GM12878 (cell line): Measurements from ENCODE around the gene TOE1. TPM values are rescaled to one million over a fixed set of nuclear protein-coding genes. Genes with fewer than 3 reads are reported as not detected.

Source experiments
- E2F8 ChIP-seq: fragments of 450-650 bp; IDR thresholded peaks from 2 replicates; pipeline ENCODE4 v1.6.1; 2018; ENCODE audit warnings: mild to moderate bottlenecking, low read depth, moderate library complexity; ENCODE audit not compliant: partially characterized antibody
- EZH2 ChIP-seq: IDR thresholded peaks from 2 replicates; pipeline ENCODE4 v1.6.1; 2012; ENCODE audit warnings: low read depth, mild to moderate bottlenecking, control low read depth, inconsistent platforms, low read length, borderline replicate concordance; ENCODE audit not compliant: control insufficient read depth
- MTA2 ChIP-seq: fragments of 450-650 bp; IDR thresholded peaks from 2 replicates; pipeline ENCODE4 v1.6.1; 2016; ENCODE audit warnings: low read depth, mild to moderate bottlenecking, moderate library complexity
- REST ChIP-seq: IDR thresholded peaks from 2 replicates; pipeline ENCODE4 v1.6.1; 2012; ENCODE audit warnings: mild to moderate bottlenecking, low read depth, low read length
- STAT3 ChIP-seq: IDR thresholded peaks from 2 replicates; pipeline ENCODE4 v1.6.1; 2011; ENCODE audit warnings: low read depth, low read length, improper control_type of control experiment
- SUPT20H ChIP-seq: IDR thresholded peaks from 2 replicates; pipeline ENCODE4 v1.6.1; 2011; ENCODE audit warnings: low read depth, mild to moderate bottlenecking, low read length, moderate library complexity, borderline replicate concordance; ENCODE audit not compliant: control insufficient read depth
- polyA plus RNA-seq, 11 experiments: library from polyadenylated mRNA; depleted of rRNA in 4 of 11; unstranded in 6 of 11; stranded (reverse) in 5 of 11; fragments of >200 nt; fragmentation: Nextera tagmentation in 4 of 11; fragmentation: Illumina TruSeq in 1 of 11; extraction: Ambion mirVana in 4 of 11; extraction: Trizol in 1 of 11; gene quantifications; 1 replicate in 1 of 11; 2 replicates in 10 of 11; pipeline versions ENCODE4 v1.2.1 to v1.2.3, GENCODE V29; 2011 to 2016; ENCODE audit warnings: inconsistent platforms in 2 of 11, missing spikeins in 2 of 11, low read depth in 1 of 11
- total RNA-seq, 4 experiments: library from RNA; depleted of rRNA in 3 of 4; stranded (reverse); fragments of >200 nt in 3 of 4; fragmentation: Illumina TruSeq in 1 of 4; extraction: Trizol in 1 of 4; gene quantifications; 2 replicates each; pipeline versions ENCODE4 v1.2.1 to v1.2.3, GENCODE V29; 2013 to 2021
- TF ChIP-seq, protein P1 (sequence below): IDR thresholded peaks from 2 replicates; pipeline ENCODE4 v1.6.1; 2012; ENCODE audit warnings: low read depth, low read length, improper control_type of control experiment

TOE1 gene
- total and polyA plus RNA-seq, 10 of the 15 experiments (the other 5 are each of a cell fraction or from before 2014, with no cell fraction given): 22.7 to 38.0 (median 33.3) TPM

DNA sequence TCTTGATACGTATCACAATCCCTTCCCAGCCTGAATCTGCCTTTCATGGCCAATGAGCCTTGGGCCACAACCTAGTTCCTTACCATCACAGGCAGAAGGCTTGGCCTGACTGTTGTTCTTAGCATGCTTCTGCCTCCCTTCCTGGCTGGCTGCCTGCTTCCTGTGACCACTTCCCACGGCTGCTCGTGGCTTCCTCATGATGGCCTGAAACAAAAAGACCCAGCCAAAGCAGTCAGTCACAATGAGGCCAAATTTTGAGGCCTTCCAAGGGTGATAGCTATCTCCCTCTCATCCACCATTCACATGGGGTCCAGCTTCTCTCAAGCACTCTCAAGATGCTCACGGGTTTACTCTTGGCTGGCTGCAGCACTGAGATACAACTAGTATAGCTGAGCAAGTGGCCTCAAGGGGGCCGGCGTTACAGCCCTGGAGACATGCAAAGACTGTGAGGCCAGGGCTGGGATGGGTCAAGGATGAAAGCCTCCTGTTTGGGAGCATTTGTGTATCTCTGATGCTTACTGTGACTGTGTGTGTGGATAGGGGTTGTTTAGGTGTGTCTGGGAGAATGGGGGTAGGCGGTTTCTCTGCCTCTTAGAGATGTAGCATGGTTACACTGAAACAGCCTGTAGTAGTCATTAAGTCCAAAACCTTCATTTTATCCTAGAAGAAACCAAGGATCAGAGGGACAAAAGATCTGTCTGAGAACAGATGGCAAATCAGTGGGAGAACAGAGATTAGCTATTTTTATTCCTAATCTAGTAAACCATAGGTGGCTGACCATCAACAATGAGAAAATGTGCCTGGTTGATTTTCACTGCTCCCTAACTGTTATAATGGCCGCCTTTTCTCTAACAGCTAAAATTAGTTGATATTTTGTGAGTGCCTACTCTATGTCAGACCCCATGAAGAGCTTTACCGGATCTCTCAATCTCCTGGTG is 5.4 kb upstream of the TOE1 start (continued):
- TF ChIP-seq REST (no peak), MTA2 (no peak), SUPT20H (no peak), STAT3 (no peak), E2F8 (no peak), EZH2 (no peak)
- TF ChIP-seq, protein P1, sequence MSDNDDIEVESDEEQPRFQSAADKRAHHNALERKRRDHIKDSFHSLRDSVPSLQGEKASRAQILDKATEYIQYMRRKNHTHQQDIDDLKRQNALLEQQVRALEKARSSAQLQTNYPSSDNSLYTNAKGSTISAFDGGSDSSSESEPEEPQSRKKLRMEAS: no peak
